PC-9 (cell line): ENCODE results near the gene RBM25. TPM values are rescaled to one million over a fixed set of nuclear protein-coding genes. Genes with fewer than 3 reads are reported as not detected.

ENCODE experiments used
- BruUV-seq: library from RNA; stranded (reverse); fragments of 400-500 nt; replicated peaks from 2 replicates; lab custom pipeline; 2021; lab: Mats Ljungman, UMichigan
- CTCF ChIA-PET: fragments of 300-600 bp; sonication (Branson Sonifier 250); formaldehyde crosslinking; loops from one replicate; lab custom pipeline; 2022; ENCODE audit warnings: antibody characterized with exemption; lab: Charles Lee
- POLR2A ChIA-PET: fragments of 300-600 bp; sonication (Branson Sonifier 250); formaldehyde crosslinking; loops from one replicate; lab custom pipeline; 2022; ENCODE audit warnings: antibody characterized with exemption; ENCODE audit not compliant: unreplicated experiment; lab: Charles Lee
- DNase-seq, 2 experiments: peaks; one replicate each; pipeline versions ENCODE4 v3.0.0 to v3.0.0-alpha.2; 2015 to 2022; ENCODE audit warnings: mixed read lengths in 1 of 2
- H2AFZ ChIP-seq: fragments of 200-600 bp; sonication (generic); 2 replicates; pipeline ENCODE4 v1.8.1; 2017; ENCODE audit warnings: antibody characterized with exemption
- H3F3A ChIP-seq: fragments of 200-600 bp; sonication (generic); 2 replicates; pipeline ENCODE4 v1.8.1; 2017; ENCODE audit warnings: antibody characterized with exemption, mild to moderate bottlenecking, low read depth; ENCODE audit not compliant: insufficient read depth
- H3K27ac ChIP-seq: fragments of 200-600 bp; sonication (generic); 2 replicates; pipeline ENCODE4 v1.6.1; 2016; ENCODE audit warnings: mixed run types
- H3K27me3 ChIP-seq: fragments of 200-600 bp; sonication (generic); 2 replicates; pipeline ENCODE4 v1.6.1; 2016; ENCODE audit warnings: low read depth, mixed run types; ENCODE audit not compliant: insufficient read depth
- H3K36me3 ChIP-seq: fragments of 200-600 bp; sonication (generic); 2 replicates; pipeline ENCODE4 v1.6.1; 2016; ENCODE audit warnings: low read depth, mixed run types
- H3K4me1 ChIP-seq: fragments of 200-600 bp; sonication (generic); replicated peaks from 2 replicates; pipeline ENCODE4 v1.6.1; 2016; ENCODE audit warnings: mixed run types; ENCODE audit not compliant: insufficient read depth
- H3K4me2 ChIP-seq: fragments of 200-600 bp; sonication (generic); 2 replicates; pipeline ENCODE4 v1.6.1; 2017; ENCODE audit warnings: mixed run types
- H3K4me3 ChIP-seq: fragments of 200-600 bp; sonication (generic); 2 replicates; pipeline ENCODE4 v1.6.1; 2016; ENCODE audit warnings: mixed run types
- H3K79me2 ChIP-seq: fragments of 200-600 bp; sonication (generic); 2 replicates; pipeline ENCODE4 v1.6.1; 2017; ENCODE audit warnings: low read depth, mixed run types
- H3K9me2 ChIP-seq: fragments of 200-600 bp; sonication (generic); 2 replicates; pipeline ENCODE4 v1.8.1; 2017; ENCODE audit warnings: mild to moderate bottlenecking; ENCODE audit not compliant: insufficient read depth
- H3K9me3 ChIP-seq: fragments of 200-600 bp; sonication (generic); 2 replicates; pipeline ENCODE4 v1.8.1; 2016; ENCODE audit warnings: low read depth; ENCODE audit not compliant: insufficient read depth
- H4K20me1 ChIP-seq: fragments of 200-600 bp; sonication (generic); 2 replicates; pipeline ENCODE4 v1.8.1; 2017; ENCODE audit not compliant: insufficient read depth
- CTCF ChIP-seq: fragments of 200-600 bp; sonication (generic); conservative IDR thresholded peaks from 2 replicates; pipeline ENCODE4 v1.6.1; 2017; ENCODE audit warnings: mixed run types, antibody characterized with exemption, mild to moderate bottlenecking, moderate library complexity
- EZH2 ChIP-seq: fragments of 200-600 bp; sonication (generic); IDR thresholded peaks from 2 replicates; pipeline ENCODE4 v1.8.0; 2017; ENCODE audit warnings: antibody characterized with exemption, low read depth
- intact Hi-C: fragments of 100-400 bp; cut with micrococcal nuclease; formaldehyde crosslinking; loops from one replicate; pipeline ENCODE4 v1.10.0; 2022; ENCODE audit not compliant: unreplicated experiment
- total RNA-seq: library from RNA; stranded (reverse); gene quantifications from 2 replicates; pipeline ENCODE4 v1.2.3, GENCODE V29; 2021

RBM25 gene
- total RNA-seq, 1 experiment from 2014 or later, result 68.9 TPM

DNA sequence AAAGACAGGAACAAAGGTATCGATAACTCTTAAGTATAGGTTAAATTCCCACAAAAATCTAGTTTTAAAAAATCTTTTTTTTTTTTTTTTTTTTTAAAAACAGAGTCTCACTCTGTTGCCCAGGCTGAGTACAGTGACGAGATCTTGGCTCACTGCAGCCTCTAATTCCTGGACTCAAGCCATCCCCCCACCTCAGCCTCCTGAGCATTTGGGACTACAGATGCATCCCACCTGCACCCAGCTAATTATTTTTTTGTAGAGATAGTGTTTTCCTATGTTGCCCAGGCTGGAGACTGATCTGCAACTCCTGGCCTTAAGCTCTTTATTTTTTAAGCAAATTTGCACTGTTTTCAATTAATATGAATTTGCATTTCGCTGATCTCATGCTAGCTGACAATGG, 87.8 kb downstream of the RBM25 start:
- H2AFZ ChIP-seq, result no peak overlapping the region
- H3K4me3 ChIP-seq, result no peak overlapping the region
- H3K27ac ChIP-seq, result no peak overlapping the region
- BruUV-seq, result no TSS peak
- peaks cover 31% of the 10 kb centered on the region for H4K20me1 ChIP-seq
- ChIA-PET POLR2A (no interaction called here), CTCF (interaction anchor here (0.5 to 0.6 kb wide), 2 partner anchors 342 to 629 kb away, joined by 3 read pairs; no protein-coding TSS in a partner anchor)
- intact Hi-C loops, result no loop called here
- H3F3A ChIP-seq, result no peaks in the 10 kb centered on the region
- no peaks in the 10 kb centered on the region for H3K9me2 ChIP-seq
- no peaks in the 10 kb centered on the region for H3K4me1 ChIP-seq
- no peak for DNase-seq
- H3K27me3 ChIP-seq, result no peaks in the 10 kb centered on the region
- H3K79me2 ChIP-seq, result peaks cover 43% of the 10 kb centered on the region
- TF ChIP-seq CTCF (no peak), EZH2 (no peak)
- H3K9me3 ChIP-seq, result no peaks in the 10 kb centered on the region
- H3K36me3 ChIP-seq, result 0 out of 2 replicates have a peak, but pooled peaks cover 5% of the 10 kb centered on the region
- no peak overlapping the region for H3K4me2 ChIP-seq

DNA sequence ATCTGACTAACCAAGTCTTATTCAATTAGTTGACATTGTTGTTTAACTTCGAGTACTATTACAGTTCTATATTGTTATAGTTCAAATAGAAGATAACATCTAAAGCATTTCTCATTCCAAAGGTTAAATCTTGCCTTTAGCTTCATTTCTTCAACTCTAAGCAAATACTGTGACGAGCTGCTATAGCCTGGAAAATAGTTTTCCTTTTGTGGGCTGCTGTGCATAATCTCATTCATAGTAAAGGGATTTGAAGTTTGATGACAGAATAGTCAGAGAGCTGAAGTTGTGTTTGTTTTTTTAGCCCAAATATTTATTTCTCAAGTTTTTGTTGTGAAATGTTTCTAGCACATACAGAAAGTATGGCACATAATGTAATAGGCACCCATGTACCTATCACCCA, 91.4 kb downstream of the RBM25 start:
- no TSS peak for BruUV-seq
- Histone ChIP-seq H3K79me2 (peaks cover 18% of the 10 kb centered on the region), H3K9me2 (no peaks in the 10 kb centered on the region), H2AFZ (no peak overlapping the region), H3K36me3 (0 out of 2 replicates have a peak, but pooled peaks cover 5% of the 10 kb centered on the region), H3K27ac (no peak overlapping the region), H3K4me3 (no peak overlapping the region), H3K4me1 (no peaks in the 10 kb centered on the region), H4K20me1 (peaks cover 20% of the 10 kb centered on the region), H3K9me3 (no peaks in the 10 kb centered on the region), H3K27me3 (no peaks in the 10 kb centered on the region), H3F3A (no peaks in the 10 kb centered on the region), H3K4me2 (no peak overlapping the region)
- CTCF ChIA-PET, result interaction anchor here (0.6 kb wide), 1 partner anchor 163 kb away, joined by 7 read pairs; no protein-coding TSS in a partner anchor
- POLR2A ChIA-PET, result no interaction called here
- intact Hi-C loops, result no loop called here
- DNase-seq, result no peak
- TF ChIP-seq EZH2 (no peak), CTCF (no peak)

GRCh38 chr14:73153272-73153671, 94.9 kb downstream of the RBM25 start:
- no peak overlapping the region for H3K4me2 ChIP-seq
- POLR2A ChIA-PET, result interaction anchor here (0.7 kb wide), 1 partner anchor 56 kb away, joined by 3 read pairs; no protein-coding TSS in a partner anchor

More at GRCh38 chr14:73153272-73153671, 94.9 kb downstream of the RBM25 start:
- Histone ChIP-seq H4K20me1 (peaks cover 6% of the 10 kb centered on the region; the same call in 1 of the 2 replicates), H3K9me3 (no peaks in the 10 kb centered on the region), H3K4me1 (no peaks in the 10 kb centered on the region), H3K9me2 (no peaks in the 10 kb centered on the region), H3K79me2 (no peaks in the 10 kb centered on the region), H3K27ac (no peak overlapping the region), H3K4me3 (no peak overlapping the region), H3K27me3 (no peaks in the 10 kb centered on the region), H3F3A (no peaks in the 10 kb centered on the region), H3K36me3 (0 out of 2 replicates have a peak, but pooled peaks cover 2% of the 10 kb centered on the region), H2AFZ (no peak overlapping the region)
- intact Hi-C loops, result no loop called here
- BruUV-seq, result no TSS peak
- CTCF ChIA-PET, result no interaction called here
- TF ChIP-seq CTCF (no peak), EZH2 (no peak)
- no peak for DNase-seq
